T-cell (primary cell): Measurements from ENCODE around the gene FSTL4. TPM values are rescaled to one million over a fixed set of nuclear protein-coding genes. Genes with fewer than 3 reads are reported as not detected.

Source experiments
- ATAC-seq, 4 experiments: fragments of 200-7000 bp in 3 of 4; fragments of 150-1000 bp in 1 of 4; cut with Tn5 transposase; replicated peaks in 1 of 4; 1 replicate in 3 of 4; 2 replicates in 1 of 4; pipeline ENCODE4 v1.10.0; 2021; ENCODE audit warnings: moderate library complexity in 3 of 4, mild to moderate bottlenecking in 2 of 4, moderate number of reproducible peaks in 1 of 4
- CTCF ChIA-PET, 2 donors: fragments of 300-600 bp; sonication (Branson Sonifier 250); formaldehyde crosslinking; loops; one replicate each; lab custom pipeline; 2022; ENCODE audit warnings: antibody characterized with exemption in 2 of 2; lab: Charles Lee
- POLR2A ChIA-PET, 2 donors: fragments of 300-600 bp; sonication (Branson Sonifier 250); formaldehyde crosslinking; loops; one replicate each; lab custom pipeline; 2022; ENCODE audit warnings: antibody characterized with exemption in 2 of 2; lab: Charles Lee
- DNase-seq, 35 experiments: peaks; one replicate each; pipeline versions ENCODE4 v3.0.0 to v3.0.0-alpha.2; 2013 to 2023
- H3K27ac ChIP-seq: one replicate; pipeline ENCODE4 v1.5.1; 2013; ENCODE audit warnings: low read length
- H3K27me3 ChIP-seq, 2 experiments: replicated peaks in 1 of 2; 1 replicate in 1 of 2; 2 replicates in 1 of 2; pipeline versions ENCODE4 v1.6.1 to v1.7.0; 2013; ENCODE audit warnings: low read length in 1 of 2, mixed read lengths in 1 of 2; ENCODE audit not compliant: control insufficient read depth in 2 of 2, insufficient read depth in 2 of 2; ENCODE audit errors: extremely low read depth in 1 of 2
- H3K36me3 ChIP-seq, 2 donors: 1 replicate in 1 of 2; 2 replicates in 1 of 2; pipeline versions ENCODE4 v1.6.1 to v1.7.0; 2013; ENCODE audit warnings: low read length in 1 of 2; ENCODE audit not compliant: control insufficient read depth in 2 of 2, insufficient read depth in 1 of 2; ENCODE audit errors: extremely low read depth in 1 of 2
- H3K4me1 ChIP-seq, 2 experiments: 1 replicate in 1 of 2; 2 replicates in 1 of 2; pipeline versions ENCODE4 v1.6.1 to v1.7.0; 2013; ENCODE audit warnings: low read length in 2 of 2, mixed read lengths in 1 of 2; ENCODE audit not compliant: insufficient read depth in 2 of 2, control insufficient read depth in 1 of 2; ENCODE audit errors: extremely low read depth in 1 of 2
- H3K4me3 ChIP-seq, 2 donors: 1 replicate in 1 of 2; 2 replicates in 1 of 2; pipeline versions ENCODE4 v1.5.1 to v1.7.0; 2013; ENCODE audit warnings: mild to moderate bottlenecking in 2 of 2, low read length in 1 of 2, moderate library complexity in 1 of 2; ENCODE audit not compliant: control insufficient read depth in 1 of 2; ENCODE audit errors: extremely low read depth in 1 of 2
- H3K9me3 ChIP-seq: 2 replicates; pipeline ENCODE4 v1.7.0; 2013
- H3K27ac Mint-ChIP-seq, 2 donors: one replicate each; pipeline ENCODE4 v1.8.0; 2020 to 2021; ENCODE audit warnings: mild to moderate bottlenecking in 2 of 2, mixed read lengths in 2 of 2
- H3K27me3 Mint-ChIP-seq, 2 donors: one replicate each; pipeline ENCODE4 v1.8.0; 2021 to 2022; ENCODE audit warnings: mixed read lengths in 2 of 2
- H3K36me3 Mint-ChIP-seq: one replicate; pipeline ENCODE4 v1.8.0; 2021; ENCODE audit warnings: mixed read lengths
- H3K4me1 Mint-ChIP-seq, 3 donors: one replicate each; pipeline ENCODE4 v1.8.0; 2020 to 2022; ENCODE audit warnings: mixed read lengths in 3 of 3, mild to moderate bottlenecking in 1 of 3
- H3K4me3 Mint-ChIP-seq, 3 donors: one replicate each; pipeline ENCODE4 v1.8.0; 2020 to 2022; ENCODE audit warnings: mild to moderate bottlenecking in 3 of 3, mixed read lengths in 3 of 3, moderate library complexity in 3 of 3
- H3K9me3 Mint-ChIP-seq, 3 donors: one replicate each; pipeline ENCODE4 v1.8.0; 2020 to 2022; ENCODE audit warnings: mixed read lengths in 3 of 3
- WGBS: methylation state at CpG from one replicate; pipeline ENCODE4 v1.1.5; 2013; ENCODE audit warnings: missing lambda C conversion rate; ENCODE audit not compliant: insufficient coverage; 5-methylcytosine and 5-hydroxymethylcytosine counted together
- total RNA-seq, 35 experiments: library from RNA in 6 of 35; stranded (reverse) in 6 of 35; fragments of 120-200 nt in 1 of 35; gene quantifications; one replicate each; pipeline versions ENCODE4 v1.2.1 to v1.2.4 and lab custom pipeline; 2013 to 2026

The FSTL4 gene
- total RNA-seq, 5 donors from 2014 or later (not counting 1 experiment from before 2014, with no cell fraction given) = 1.6 TPM; not detected in 3

GRCh38 chr5:133232011-133232410, 380.3 kb downstream of the FSTL4 start:
- H3K4me1 Mint-ChIP-seq = peaks cover 2 to 19% (median 3%) of the 10 kb centered on the region in 3 donors
- no peak overlapping the region for H3K4me3 Mint-ChIP-seq
- ATAC-seq (no peak), DNase-seq (peak in 1 of 35 experiments; percentile 10)
- Histone ChIP-seq H3K27ac (no peak overlapping the region), H3K27me3 (peaks cover 0 to 5% of the 10 kb centered on the region in 2 experiments), H3K9me3 (no peaks in the 10 kb centered on the region), H3K36me3 (no peaks in the 10 kb centered on the region), H3K4me1 (peaks cover 0 to 4% of the 10 kb centered on the region in 2 experiments), H3K4me3 (no peak overlapping the region)
- H3K27me3 Mint-ChIP-seq = no peaks in the 10 kb centered on the region
- 79% methylated on average over 5 of the region's 6 CpGs for WGBS
- CTCF ChIA-PET = no interaction called here
- H3K27ac Mint-ChIP-seq = no peak overlapping the region
- no peaks in the 10 kb centered on the region for H3K9me3 Mint-ChIP-seq
- H3K36me3 Mint-ChIP-seq = no peaks in the 10 kb centered on the region
- POLR2A ChIA-PET = no interaction called here

DNA sequence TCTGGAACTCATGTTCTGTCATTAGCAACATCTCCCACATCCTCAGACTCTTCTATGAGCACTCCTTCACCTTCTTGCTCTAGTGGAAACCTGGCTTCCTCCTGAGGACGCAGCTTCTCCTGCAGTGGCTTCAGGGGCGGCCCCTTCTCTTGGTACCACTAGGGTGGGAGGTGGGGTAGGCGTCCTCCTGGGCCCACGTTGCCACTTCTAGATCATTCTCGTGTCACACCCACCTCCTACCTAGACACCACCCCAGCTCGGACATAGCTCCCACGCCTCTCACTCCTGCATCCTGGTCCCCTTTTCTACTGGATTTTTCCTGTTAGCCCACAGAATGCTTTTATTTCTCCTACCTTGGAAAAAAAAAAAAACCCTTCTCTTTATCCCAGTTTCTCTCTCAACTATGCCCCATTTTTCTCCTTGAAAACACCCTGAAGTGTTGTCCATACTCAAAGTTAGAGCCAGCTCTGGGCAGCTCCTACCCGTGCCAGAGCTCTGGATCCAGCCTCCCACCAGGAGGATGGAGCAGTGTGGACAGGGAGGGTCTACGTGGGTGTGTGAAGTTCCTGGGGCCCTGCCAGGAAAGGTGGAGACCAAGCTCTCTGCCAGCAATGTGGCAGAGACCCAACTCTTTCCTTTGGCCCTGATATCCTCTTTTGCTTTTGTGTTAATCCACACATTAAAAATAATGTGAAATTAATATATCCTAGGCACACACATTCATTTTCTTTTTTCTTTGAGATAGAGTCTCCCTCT, 381.3 kb downstream of the FSTL4 start:
- H3K36me3 ChIP-seq = no peaks in the 10 kb centered on the region
- Mint-ChIP-seq H3K27me3 (no peaks in the 10 kb centered on the region), H3K4me1 (peaks cover 2 to 10% (median 3%) of the 10 kb centered on the region in 3 donors), H3K27ac (no peak overlapping the region), H3K36me3 (no peaks in the 10 kb centered on the region), H3K4me3 (no peak overlapping the region), H3K9me3 (no peaks in the 10 kb centered on the region)
- H3K27ac ChIP-seq = no peak overlapping the region
- ChIA-PET CTCF (no interaction called here), POLR2A (no interaction called here)
- H3K4me1 ChIP-seq = peaks cover 0 to 4% of the 10 kb centered on the region in 2 experiments
- 42% methylated on average over 3 of the region's 9 CpGs for WGBS
- ATAC-seq (no peak), DNase-seq (no peak)
- no peaks in the 10 kb centered on the region for H3K27me3 ChIP-seq
- no peaks in the 10 kb centered on the region for H3K9me3 ChIP-seq
- no peak overlapping the region for H3K4me3 ChIP-seq

- no peaks in the 10 kb centered on the region for H3K9me3 Mint-ChIP-seq
- Histone ChIP-seq H3K27ac (no peak overlapping the region), H3K36me3 (no peaks in the 10 kb centered on the region), H3K4me3 (no peak overlapping the region), H3K9me3 (no peaks in the 10 kb centered on the region), H3K27me3 (no peaks in the 10 kb centered on the region), H3K4me1 (peaks cover 0 to 4% of the 10 kb centered on the region in 2 experiments)
- no peak for ATAC-seq
- H3K27me3 Mint-ChIP-seq = no peaks in the 10 kb centered on the region
- DNase-seq = peak in 1 of 35 experiments; percentile 10
- H3K4me3 Mint-ChIP-seq = no peak overlapping the region
- H3K36me3 Mint-ChIP-seq = no peaks in the 10 kb centered on the region
- WGBS = 85% methylated on average over 7 of the region's 8 CpGs
- ChIA-PET CTCF (interaction anchor here in 1 of 2 donors (0.5 kb wide), 1 partner anchor 130 kb away, joined by 8 read pairs; no protein-coding TSS in a partner anchor), POLR2A (interaction anchor here in 1 of 2 donors (0.5 kb wide), 1 partner anchor 798 kb away, joined by 7 read pairs; no protein-coding TSS in a partner anchor)
- H3K4me1 Mint-ChIP-seq = peaks cover 2 to 10% (median 3%) of the 10 kb centered on the region in 3 donors
- no peak overlapping the region for H3K27ac Mint-ChIP-seq
Observed at GRCh38 chr5:133229931-133230664, 382.2 kb downstream of the FSTL4 start.

DNA sequence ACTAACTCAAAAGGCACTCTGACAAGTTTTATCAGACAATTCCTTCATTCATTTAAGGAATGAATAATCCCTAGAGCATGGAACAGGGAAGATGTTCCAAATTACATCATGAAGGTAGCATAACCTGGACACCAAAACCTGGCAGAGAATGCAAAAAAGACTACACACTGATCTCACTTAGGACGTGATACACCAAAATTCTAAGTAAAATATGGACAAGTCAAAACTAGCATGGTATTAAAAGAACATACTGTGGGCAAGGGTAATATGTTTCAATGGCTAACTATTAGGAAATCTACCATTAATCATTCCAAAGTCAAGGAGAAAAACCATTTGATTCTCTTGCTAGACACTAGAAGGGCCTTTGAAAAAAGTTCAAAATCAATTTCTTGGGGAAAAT, 384.0 kb downstream of the FSTL4 start:
- Mint-ChIP-seq H3K36me3 (no peaks in the 10 kb centered on the region), H3K27ac (no peak overlapping the region), H3K4me1 (peaks cover 0 to 5% (median 0%) of the 10 kb centered on the region in 3 donors), H3K4me3 (no peak overlapping the region), H3K9me3 (no peaks in the 10 kb centered on the region), H3K27me3 (no peaks in the 10 kb centered on the region)
- H3K27me3 ChIP-seq = peaks cover 0 to 4% of the 10 kb centered on the region in 2 experiments
- no CpG with 5 or more reads among the region's 1 CpG for WGBS
- no peak overlapping the region for H3K4me3 ChIP-seq
- H3K4me1 ChIP-seq = no peaks in the 10 kb centered on the region
- ATAC-seq = no peak
- H3K9me3 ChIP-seq = no peaks in the 10 kb centered on the region
- no peaks in the 10 kb centered on the region for H3K36me3 ChIP-seq
- DNase-seq = no peak
- ChIA-PET CTCF (no interaction called here), POLR2A (no interaction called here)
- H3K27ac ChIP-seq = no peak overlapping the region

GRCh38 chr5:133227897-133228296, 384.4 kb downstream of the FSTL4 start:
- Mint-ChIP-seq H3K36me3 (no peaks in the 10 kb centered on the region), H3K4me1 (peaks cover 0 to 2% (median 0%) of the 10 kb centered on the region in 3 donors), H3K27me3 (no peaks in the 10 kb centered on the region), H3K4me3 (no peak overlapping the region), H3K9me3 (no peaks in the 10 kb centered on the region), H3K27ac (no peak overlapping the region)
- Histone ChIP-seq H3K27me3 (peaks cover 0 to 4% of the 10 kb centered on the region in 2 experiments), H3K36me3 (no peaks in the 10 kb centered on the region), H3K4me1 (no peaks in the 10 kb centered on the region), H3K4me3 (no peak overlapping the region), H3K9me3 (no peaks in the 10 kb centered on the region), H3K27ac (no peak overlapping the region)
- WGBS = 100% methylated on average over 2 of the region's 6 CpGs
- POLR2A ChIA-PET = no interaction called here
- no peak for ATAC-seq
- CTCF ChIA-PET = no interaction called here
- no peak for DNase-seq

DNA sequence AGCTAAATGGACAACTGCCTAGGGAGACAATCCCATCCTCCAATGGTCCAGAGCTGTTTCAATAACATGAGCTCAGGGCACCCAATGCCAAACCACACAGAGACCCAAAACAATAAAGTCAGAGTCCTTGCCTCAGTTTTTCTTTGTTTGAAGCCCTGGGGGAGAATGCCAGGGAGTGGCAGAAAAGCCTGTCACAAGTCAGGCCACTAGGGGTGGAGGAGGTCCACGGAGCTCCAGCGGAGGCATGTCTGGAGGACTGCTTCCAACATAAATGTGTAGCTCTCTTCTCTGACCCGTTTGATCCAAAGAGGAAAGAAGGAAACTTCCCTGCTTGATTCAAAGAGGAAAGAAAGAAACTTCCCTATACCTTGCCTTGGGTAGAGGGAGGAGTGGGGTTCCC, 385.3 kb downstream of the FSTL4 start:
- WGBS = no CpG with 5 or more reads among the region's 3 CpGs
- H3K4me3 Mint-ChIP-seq = no peak overlapping the region
- H3K9me3 ChIP-seq = no peaks in the 10 kb centered on the region
- H3K4me3 ChIP-seq = no peak overlapping the region
- H3K27ac Mint-ChIP-seq = no peak overlapping the region
- ATAC-seq = no peak
- DNase-seq = no peak
- no peaks in the 10 kb centered on the region for H3K36me3 Mint-ChIP-seq
- no peaks in the 10 kb centered on the region for H3K9me3 Mint-ChIP-seq
- H3K4me1 Mint-ChIP-seq = no peaks in the 10 kb centered on the region
- no peaks in the 10 kb centered on the region for H3K27me3 Mint-ChIP-seq
- no peaks in the 10 kb centered on the region for H3K4me1 ChIP-seq
- H3K27me3 ChIP-seq = peaks cover 0 to 4% of the 10 kb centered on the region in 2 experiments
- POLR2A ChIA-PET = no interaction called here
- no peaks in the 10 kb centered on the region for H3K36me3 ChIP-seq
- no peak overlapping the region for H3K27ac ChIP-seq
- CTCF ChIA-PET = no interaction called here
